GM19193 (cell line): ENCODE measurements around the gene NUDT22.

Experiments
- POLR2A ChIP-seq: IDR thresholded peaks from 4 replicates; pipeline ENCODE4 v1.6.1; 2011; ENCODE audit not compliant: insufficient read depth, insufficient read length; ENCODE audit errors: extremely low read depth

Gene NUDT22

DNA sequence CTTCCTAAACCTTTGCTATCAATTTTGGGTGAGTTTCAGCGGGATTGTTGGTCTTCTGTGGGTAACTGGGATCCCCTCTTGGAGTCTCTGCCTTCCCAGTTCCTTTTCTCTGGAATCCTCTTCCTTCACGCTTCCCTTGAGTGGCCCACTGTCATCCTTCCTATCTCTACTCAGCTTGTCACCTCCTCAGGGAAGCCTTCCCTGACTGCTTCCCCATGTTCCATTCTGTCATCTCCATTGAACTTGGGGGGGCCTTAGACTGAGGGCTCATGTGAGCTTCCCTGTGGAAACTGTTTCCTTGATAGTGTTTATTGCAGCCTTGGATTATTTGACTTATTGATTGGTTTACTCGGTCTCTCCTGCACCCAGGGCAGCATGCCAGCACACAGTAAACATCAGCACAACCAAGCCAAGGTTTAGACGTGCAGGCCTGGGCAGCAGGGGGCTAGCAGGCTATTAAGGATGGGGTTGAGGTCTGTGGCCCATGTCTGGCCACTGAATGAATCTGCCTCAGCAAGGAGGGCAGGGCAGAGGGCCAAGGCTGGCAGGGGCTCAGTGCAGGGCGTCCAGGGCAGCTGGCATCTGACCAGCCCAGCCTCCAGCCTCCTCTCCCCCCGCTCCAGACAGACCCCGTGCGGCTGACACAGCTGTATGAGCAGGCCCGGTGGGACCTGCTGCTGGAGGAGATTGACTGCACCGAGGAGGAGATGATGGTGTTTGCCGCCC is 7.3 kb upstream of the NUDT22 start:
- TF ChIP-seq POLR2A: no peak

DNA sequence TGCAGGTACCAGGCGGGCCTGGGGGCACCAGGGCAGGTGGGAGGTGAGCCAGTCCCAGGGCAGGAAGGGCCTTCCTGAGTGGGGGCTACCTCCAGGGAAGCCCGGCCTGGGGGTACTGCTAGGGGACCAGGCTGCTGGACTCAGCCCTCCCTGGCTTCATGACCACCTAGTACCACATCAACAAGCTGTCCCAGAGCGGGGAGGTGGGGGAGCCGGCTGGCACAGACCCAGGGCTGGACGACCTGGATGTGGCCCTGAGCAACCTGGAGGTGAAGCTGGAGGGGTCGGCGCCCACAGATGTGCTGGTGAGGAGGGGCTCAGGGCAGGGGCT is 6.8 kb upstream of the NUDT22 start:
- no peak for TF ChIP-seq POLR2A

DNA sequence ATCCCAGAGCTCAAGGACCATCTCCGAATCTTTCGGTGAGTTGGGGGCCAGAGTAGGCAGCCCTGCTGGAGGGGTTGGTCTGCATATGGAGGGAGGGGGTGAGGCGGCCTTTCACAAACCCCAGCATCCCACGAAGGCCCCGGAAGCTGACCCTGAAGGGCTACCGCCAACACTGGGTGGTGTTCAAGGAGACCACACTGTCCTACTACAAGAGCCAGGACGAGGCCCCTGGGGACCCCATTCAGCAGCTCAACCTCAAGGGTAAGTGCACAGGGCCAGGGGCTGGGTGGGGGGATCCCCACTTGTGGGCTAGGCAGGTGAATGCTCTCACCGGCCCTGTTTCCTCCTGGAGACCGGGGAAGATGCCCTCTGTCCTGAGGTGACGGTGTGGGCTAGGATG is 6.3 kb upstream of the NUDT22 start:
- TF ChIP-seq POLR2A: no peak

DNA sequence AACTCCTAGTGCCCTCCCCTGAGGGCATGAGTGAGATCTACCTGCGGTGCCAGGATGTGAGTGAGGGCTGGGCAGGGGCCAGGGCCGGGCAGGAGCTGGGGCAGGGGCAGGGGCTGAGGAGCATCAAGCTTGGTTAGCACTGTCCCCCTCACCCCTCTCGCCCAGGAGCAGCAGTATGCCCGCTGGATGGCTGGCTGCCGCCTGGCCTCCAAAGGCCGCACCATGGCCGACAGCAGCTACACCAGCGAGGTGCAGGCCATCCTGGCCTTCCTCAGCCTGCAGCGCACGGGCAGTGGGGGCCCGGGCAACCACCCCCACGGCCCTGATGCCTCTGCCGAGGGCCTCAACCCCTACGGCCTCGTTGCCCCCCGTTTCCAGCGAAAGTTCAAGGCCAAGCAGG is 5.8 kb upstream of the NUDT22 start:
- no peak for TF ChIP-seq POLR2A

DNA sequence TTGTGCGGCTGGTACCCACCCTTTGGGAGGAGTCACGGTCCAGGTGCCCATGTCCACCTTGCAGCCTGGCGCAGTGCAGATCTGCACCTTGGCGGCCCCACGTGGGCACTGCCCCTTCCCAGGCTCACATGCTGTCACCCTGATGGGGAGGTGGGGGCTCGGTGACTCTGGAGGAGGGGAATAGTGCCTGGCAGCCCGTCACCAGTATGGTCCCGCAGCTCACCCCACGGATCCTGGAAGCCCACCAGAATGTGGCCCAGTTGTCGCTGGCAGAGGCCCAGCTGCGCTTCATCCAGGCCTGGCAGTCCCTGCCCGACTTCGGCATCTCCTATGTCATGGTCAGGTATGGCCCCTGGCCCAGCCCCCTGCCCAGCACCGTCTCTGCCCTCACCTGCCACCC is 5.3 kb upstream of the NUDT22 start:
- TF ChIP-seq POLR2A: no peak

DNA sequence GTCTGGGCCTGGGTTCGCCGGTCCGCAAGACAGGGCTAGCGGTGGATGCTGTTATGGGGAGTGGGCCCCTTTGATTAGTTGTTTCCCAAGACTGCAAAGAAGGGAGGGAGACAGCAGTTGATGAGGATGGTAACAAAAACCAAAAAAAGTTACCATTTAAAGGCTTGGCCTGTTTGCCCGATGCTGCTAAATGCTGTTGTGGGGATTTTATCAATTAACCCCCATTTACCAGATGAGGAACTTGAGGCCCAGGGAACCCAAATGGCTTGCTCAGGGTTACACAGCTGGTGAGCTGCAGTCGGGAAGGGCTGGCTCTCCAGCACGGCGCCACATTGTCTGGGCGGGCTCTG is 3.4 kb upstream of the NUDT22 start:
- no peak for TF ChIP-seq POLR2A

DNA sequence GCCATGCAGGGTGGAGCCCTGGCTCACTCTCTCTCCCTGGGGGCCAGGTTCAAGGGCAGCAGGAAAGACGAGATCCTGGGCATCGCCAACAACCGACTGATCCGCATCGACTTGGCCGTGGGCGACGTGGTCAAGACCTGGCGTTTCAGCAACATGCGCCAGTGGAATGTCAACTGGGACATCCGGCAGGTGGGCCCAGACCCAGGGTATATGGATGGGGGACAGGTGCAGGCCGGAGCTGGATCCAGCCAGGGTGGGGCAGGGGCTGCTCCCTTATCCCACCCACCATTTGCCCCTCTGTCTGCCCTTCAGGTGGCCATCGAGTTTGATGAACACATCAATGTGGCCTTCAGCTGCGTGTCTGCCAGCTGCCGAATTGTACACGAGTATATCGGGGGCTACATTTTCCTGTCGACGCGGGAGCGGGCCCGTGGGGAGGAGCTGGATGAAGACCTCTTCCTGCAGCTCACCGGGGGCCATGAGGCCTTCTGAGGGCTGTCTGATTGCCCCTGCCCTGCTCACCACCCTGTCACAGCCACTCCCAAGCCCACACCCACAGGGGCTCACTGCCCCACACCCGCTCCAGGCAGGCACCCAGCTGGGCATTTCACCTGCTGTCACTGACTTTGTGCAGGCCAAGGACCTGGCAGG is 2.9 kb upstream of the NUDT22 start:
- TF ChIP-seq POLR2A: no peak

DNA sequence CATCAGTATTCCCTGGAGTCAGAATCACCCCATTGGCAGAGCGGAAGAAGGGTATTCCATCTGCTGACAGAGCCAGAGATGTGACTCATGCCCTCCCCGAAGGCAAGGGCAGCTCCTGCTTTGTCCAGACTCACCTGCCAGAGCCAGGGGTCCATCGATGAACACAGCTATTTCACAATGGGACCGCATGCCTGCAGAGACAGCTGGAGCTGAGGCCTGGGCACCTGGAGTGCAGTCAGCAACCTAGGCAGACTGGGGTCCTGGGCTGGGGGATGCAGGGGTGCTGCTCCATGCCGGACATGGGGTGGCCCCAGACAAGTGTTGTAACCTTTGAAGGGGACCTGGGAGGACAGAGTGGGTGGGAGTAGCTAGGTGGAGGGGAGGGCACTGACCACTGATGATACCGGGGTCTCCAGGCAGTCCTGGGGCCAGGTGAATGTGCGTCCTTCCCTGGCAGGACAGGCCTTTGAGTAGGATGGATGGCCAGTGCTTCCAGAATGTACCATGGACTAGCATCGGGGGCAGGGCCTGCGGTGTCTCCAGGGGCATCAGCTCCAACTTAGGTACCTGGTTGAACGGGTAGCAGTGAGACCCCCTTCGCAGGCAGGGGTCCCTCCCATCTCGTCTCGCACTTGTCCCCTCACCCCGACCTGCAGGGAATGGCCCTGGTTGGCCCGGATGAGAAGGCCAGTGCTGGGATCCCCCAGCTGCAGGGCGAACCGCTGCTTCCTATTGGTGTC is 1.8 kb upstream of the NUDT22 start:
- TF ChIP-seq POLR2A: no peak

DNA sequence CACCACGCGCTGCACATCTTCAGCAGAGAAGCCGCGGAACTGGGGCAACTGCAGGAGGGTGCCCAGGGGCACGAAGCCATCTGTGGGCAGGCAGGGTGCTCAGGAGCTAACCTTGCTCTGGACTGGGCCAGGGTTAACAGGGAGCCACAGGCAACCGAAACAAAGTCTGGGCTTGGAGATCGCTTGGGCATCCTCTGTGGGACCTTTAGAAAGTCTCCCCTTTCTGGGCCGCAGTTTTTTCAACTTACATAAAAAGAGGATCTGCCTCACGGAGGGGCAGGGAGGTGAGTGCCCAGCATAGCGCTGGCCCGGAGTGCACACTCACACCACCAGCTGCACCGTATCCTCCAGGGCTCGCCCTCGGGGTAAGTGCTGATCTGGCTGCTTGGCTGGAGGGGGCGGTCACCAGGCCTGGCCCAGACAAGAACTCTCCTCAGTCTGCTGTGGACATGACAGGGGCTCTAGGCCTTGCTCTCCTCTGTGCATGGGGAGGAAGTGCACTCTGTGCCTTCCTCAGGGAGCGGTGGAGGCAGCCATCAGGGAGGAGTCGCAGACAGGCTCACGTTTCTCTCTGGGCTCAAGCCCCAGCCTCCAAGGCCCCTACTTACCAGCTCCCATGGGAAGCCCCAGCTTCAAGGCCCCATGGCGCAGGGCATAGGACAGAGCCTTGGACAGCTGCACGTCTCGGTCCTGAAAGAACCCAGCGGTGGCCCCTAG is 1.0 kb upstream of the NUDT22 start:
- no peak for TF ChIP-seq POLR2A

DNA sequence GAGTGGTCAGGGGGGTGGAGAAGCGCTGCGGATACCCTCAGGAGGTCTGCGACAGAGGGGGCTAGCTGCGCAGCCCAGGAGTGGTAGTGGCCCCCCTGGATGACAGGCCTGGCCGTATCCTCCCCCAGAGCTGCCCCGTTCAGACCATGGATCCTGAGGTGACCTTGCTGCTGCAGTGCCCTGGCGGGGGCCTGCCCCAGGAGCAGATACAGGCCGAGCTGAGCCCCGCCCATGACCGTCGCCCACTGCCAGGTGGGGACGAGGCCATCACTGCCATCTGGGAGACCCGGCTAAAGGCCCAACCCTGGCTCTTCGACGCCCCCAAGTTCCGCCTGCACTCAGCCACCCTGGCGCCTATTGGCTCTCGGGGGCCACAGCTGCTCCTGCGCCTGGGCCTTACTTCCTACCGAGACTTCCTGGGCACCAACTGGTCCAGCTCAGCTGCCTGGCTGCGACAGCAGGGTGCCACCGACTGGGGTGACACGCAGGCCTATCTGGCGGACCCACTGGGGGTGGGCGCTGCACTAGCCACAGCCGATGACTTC is 505 bp downstream of the NUDT22 start:
- peak; percentile 33 for TF ChIP-seq POLR2A

DNA sequence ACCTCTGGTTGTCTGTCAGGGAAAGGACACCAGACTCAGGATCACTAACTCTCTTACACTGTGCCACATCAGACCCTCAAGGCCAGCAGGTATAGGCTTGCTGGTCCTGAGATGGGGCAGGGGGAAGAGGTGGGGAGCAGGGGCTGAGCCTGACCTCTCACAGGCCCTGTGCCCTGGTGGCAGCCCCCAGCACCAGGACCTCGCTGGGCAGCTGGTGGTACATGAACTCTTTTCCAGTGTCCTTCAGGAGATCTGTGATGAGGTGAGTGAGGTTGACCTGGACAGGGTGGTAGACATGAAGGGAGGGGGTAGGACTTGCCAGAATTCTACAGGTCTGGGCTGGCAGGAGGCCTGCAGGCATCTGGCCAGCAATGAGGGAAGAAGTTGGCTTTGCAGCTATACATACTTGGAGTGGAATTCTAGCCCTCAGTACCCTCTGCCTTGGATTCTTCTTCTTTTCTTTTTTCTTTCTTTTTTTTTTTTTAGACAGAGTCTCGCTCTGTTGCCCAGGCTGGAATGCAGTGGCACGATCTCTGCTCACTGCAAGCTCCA is 1.4 kb downstream of the NUDT22 start:
- TF ChIP-seq POLR2A: no peak

DNA sequence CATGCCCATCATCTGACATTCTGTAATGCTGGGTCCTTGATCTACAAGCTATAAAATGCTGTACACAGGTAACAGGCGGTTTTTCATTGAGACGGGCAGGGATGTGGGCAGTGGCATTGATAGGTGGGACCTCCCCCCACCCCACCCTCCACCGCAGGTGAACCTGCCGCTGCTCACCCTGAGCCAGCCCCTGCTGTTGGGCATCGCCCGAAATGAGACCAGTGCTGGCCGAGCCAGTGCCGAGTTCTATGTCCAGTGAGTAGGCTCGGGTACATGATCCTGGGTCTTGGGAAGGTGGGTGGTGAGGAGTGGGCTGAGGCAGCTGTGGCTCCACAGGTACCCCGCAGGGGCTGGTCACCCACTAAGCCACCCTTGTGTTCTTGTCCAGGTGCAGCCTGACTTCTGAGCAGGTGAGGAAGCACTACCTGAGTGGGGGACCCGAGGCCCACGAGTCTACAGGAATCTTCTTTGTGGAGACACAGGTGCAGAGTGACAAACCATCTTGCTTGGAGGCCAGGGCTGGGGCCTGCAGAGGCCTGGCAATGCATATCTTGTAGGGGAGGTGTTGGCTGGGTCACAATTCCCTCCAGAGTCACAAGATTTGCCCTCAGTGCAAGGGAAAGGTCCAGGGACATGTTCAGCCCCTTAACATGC is 3.1 kb downstream of the NUDT22 start:
- TF ChIP-seq POLR2A: no peak

DNA sequence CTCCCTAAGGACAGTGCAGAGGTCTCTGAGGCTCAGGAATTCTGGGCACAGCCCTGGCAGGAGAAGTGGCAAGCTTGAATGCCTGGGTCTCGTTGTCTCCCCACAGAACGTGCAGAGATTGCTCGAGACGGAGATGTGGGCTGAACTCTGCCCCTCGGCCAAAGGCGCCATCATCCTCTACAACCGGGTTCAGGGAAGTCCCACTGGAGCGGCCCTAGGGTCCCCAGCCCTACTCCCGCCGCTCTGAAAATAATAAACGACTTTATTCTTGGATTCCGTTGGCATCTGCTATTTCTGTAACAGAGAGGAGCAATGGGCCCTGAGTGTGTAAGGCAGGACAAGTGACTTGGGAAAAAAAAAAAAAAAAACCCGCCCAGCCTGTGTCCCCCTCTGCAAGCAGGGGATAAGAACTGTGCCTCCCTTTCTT is 3.7 kb downstream of the NUDT22 start:
- no peak for TF ChIP-seq POLR2A
